Activated CD8-positive, alpha-beta memory T cell treated with anti-CD3 and anti-CD28 coated beads, Interleukin-2, amount 50 U/mL, for 48 hours (primary cell): Measurements from ENCODE around the gene ARSA.
"Not testable (repeated sequence)": the region's sequence is repeated elsewhere in the genome, so short reads cannot be mapped to it uniquely, and the experiment has no call there.

Experiments
- DNase-seq: peaks from one replicate; pipeline ENCODE4 v3.0.0-alpha.2; 2020

ARSA gene

DNA sequence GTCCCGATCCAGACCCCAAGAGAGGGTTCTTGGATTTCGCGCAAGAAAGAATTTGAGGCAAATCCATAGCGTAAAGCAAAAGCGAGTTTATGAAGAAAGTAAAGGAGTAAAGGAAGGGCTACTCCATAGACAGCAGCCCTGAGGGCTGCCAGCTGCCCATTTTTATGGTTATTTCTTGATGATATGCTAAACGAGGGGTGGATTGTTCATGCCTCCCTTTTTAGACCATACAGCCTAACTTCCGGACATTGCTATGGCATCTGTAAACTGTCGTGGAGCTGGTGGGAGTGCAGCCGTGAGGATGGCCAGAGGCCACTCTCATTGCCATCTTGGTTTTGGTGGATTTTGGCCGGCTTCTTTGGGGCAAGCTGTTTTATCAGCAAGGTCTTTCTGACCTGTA is 25.3 kb upstream of the ARSA start:
- DNase-seq, result no peak

DNA sequence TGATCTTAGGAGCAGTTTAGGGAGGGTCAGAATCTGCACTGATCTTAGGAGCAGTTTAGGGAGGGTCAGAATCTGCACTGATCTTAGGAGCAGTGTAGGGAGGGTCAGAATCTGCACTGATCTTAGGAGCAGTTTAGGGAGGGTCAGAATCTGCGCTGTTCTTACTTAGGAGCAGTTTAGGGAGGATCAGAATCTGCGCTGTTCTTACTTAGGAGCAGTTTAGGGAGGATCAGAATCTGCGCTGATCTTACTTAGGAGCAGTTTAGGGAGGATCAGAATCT is 15.8 kb upstream of the ARSA start:
- DNase-seq, result not testable (repeated sequence)

DNA sequence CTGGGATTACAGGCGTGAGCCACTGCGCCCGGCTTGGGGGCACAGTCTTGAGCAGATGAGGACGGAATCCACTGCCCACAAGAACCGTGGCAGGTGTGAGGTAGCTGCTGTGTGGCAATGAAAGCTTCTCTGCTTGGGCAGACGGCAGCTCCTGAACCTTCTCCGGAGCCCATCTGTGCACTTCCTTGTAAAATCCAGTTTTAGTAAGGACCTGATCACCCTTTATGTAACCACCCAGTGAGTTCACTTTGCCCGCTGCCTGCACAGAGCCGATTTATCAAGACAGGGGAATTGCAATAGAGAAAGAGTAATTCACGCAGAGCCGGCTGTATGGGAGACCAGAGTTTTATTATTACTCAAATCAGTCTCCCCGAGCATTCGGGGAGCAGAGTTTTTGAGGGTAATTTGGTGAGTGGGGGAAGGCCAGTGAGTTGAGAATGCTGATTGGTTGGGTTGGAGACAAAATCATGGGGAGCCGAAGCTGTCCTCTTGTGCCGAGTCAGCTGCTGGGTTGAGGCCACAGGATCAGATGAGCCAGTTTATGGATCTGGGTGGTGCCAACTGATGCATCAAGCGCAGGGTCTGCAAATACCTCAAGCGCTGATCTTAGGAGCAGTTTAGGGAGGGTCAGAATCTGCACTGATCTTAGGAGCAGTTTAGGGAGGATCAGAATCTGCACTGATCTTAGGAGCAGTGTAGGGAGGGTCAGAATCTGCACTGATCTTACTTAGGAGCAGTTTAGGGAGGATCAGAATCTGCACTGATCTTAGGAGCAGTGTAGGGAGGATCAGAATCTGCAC is 15.3 kb upstream of the ARSA start:
- DNase-seq, result not testable (repeated sequence)

DNA sequence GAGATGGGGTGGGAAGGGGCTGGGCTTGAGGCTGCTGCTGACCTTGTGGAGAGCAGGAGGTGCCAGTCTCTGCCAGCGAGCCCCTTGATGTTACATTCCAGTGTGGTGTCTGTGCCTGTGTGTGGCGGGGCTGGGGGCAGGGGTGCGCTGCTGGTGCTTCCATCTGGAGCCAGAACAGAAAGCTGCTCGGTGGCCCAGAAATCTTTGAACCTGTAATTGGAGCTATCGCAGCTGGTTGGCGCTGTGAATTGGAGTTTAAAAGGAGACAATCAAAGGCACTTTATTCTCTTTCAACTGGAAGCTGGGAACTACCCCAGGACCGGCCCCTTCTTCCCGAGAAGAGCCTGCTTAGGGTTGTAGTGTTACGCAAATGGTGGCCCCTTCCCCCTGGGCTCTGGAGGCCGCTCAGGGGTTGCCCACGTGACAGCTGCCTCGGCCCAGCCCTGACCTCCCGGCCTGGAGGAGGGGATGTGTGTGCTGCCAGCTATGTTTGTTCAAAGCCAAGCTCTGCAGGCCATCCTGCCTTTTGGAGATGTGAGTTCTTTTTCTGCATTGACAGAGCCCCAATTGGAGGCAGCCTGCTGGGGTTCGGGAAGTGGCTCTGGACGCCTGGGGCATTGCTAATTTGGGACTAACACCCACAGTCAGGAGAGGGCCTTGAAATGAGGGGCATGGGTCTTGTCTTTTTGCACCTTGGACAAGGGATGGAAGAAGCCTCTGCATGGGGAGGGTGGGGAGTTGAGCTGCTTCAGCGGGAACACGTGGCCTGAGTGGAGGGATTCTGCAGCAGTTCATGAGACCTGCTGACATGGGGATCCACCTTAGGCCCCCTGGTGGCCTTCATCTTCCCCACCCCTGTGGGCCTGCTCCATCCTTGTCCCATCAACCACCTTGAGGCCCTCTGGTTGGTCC is 14.0 kb upstream of the ARSA start:
- DNase-seq, result no peak

DNA sequence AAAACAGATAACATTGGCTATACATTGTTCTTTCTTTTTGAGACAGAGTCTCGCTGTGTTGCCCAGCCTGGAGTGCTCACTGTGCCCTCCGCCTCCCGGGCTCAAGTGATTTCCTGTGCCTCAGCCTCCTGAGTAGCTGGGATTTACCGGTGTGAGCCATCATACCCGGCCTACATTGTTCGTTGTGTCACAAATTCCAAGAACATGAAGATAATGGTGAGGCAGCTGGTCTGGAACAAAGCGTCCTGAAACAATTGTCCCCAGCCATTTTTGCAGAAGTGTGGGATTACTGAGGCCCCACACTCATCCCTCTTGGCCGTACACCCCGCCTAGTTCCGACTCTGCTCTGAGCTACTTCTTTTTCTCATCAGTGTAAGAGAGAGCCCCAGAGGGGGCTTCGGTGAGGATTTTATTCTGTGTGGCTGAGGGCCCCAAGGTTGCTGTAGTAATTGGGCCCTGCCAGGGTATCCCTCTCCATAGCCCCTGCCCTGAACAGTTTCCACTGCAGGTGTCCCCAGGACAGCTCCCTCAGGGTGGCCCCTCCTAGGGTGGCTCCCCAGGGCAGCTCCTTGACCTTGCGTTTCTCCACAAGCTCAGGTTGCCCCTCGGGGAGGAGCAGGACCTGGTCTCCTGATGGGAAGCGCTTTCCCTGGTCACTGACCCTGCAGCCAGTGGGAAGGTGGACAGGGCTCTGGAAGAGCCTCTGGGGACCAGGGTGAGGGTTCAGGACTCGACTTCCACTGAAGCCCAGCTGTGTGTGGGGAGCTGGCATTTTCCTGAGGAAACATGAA is 13.1 kb upstream of the ARSA start:
- DNase-seq, result no peak

DNA sequence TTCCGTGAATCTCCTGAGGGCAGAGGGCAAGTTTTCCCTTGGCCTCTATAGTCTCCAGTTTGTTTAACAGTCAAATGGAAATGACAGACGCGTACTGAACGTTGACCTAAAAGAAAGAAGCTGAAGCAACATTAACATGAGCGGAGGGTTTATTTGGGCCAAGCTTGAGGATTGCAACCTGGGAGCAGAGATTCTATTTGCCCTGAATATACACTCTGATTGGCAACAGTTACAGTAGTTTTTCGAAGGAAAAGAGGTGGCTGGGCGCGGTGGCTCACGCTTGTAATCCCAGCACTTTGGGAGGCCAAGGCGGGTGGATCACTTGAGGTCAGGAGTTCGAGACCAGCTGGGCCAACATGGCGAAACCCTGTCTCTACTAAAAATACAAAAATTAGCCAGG is 12.3 kb upstream of the ARSA start:
- DNase-seq, result not testable (repeated sequence)

DNA sequence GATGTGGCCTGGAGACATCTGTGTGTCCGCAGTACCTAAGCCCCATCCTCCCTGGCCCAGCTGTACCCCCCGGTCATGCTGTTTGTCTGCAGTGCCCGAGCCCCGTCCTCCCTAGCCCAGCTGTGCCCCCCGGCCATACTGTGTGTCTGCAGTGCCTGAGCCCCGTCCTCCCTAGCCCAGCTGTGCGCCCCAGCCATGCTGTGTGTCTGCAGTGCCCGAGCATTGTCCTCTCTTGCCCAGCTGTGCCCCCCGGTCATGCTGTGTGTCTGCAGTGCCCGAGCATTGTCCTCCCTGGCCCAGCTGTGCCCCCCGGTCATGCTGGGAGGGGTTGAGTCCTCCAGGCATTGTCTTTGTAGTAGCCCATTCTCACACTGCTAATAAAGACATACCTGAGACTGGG is 7.6 kb upstream of the ARSA start:
- no peak for DNase-seq

DNA sequence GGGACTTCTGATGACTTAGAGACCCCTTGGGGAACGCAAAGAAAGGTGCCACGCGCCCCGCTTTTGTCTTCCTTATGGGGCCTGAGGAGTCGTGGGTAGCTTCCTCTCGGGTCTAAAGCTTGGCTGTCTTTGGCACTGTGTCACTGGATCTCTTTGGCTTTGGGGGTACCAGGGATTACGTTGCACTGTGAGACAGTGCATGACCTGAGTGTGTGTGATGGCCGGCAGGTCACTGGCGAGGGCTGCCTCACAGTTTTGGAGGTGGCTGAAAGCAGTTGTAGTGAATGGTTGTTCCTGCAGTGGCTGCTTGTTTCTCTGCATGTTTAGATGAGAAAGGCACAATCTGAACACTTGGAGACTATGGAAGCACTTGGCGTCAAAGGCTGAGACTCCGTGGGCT is 5.8 kb upstream of the ARSA start:
- no peak for DNase-seq

DNA sequence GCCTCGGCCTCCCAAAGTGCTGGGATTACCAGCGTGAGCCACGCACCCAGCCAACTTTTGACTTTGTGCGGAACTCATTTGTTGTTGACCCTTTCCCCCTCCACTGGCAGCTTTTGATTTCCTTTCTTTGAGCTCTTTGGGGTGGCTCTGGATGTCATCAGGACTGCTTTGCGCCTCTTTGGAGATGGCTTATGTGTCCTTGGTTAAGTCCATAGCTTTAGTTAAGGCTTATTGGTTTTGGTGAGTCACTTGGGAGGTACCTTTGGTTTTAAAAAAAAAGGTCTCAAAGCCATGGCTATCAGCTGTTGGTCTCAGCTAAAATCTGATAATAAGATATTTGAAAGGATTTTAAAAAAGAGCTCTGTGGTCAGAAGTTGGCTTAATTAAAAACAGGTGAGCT is 5.1 kb upstream of the ARSA start:
- DNase-seq, result no peak

DNA sequence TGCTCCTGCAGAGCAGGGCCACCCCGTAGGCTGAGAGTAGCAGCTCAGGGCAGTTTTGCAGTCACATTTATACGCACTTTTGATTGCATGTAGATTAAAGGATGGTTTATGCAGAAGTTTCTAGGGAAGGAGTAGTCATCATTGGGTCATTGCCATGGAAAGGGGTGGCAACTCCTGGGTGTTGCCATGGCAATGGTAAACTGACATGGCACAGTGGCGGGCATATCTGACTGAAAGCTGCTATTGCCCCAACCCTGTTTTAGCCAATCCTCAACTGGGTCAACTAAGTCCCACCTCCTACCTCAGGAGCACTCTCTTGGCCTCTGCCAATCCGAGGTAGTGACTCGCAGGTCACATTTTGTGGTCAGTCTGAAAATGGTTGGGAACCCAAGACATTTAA is 2.4 kb upstream of the ARSA start:
- no peak for DNase-seq

DNA sequence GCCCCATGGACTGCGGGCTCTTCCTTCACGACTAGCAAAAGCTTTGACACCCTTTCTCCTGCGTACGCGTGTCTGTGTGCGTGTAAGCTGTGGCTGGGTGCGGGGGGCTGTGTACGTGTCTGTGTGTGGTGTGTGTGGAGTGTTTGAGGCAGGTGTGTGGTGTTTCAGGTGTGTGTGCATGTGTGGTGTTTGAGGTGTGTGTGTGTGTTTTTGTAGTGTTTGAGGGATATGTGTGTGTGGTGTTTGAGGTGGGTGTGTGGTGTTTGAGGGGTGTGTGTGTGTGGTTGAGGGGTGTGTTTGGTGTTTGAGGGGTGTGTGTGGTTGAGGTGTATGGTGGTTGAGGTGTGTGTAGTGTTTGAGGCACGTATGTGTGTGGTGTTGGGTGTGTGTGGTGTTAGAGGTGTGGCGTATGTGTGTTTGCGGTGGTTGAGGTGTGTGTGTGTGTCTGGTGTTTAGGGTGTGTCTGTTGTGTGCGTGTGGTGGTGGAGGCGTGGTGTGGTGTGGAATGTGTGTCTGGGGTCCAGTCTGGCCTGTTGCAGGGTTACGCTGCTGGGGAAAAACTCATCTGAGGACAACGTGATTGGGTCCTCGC is 687 bp upstream of the ARSA start:
- DNase-seq, result no peak

DNA sequence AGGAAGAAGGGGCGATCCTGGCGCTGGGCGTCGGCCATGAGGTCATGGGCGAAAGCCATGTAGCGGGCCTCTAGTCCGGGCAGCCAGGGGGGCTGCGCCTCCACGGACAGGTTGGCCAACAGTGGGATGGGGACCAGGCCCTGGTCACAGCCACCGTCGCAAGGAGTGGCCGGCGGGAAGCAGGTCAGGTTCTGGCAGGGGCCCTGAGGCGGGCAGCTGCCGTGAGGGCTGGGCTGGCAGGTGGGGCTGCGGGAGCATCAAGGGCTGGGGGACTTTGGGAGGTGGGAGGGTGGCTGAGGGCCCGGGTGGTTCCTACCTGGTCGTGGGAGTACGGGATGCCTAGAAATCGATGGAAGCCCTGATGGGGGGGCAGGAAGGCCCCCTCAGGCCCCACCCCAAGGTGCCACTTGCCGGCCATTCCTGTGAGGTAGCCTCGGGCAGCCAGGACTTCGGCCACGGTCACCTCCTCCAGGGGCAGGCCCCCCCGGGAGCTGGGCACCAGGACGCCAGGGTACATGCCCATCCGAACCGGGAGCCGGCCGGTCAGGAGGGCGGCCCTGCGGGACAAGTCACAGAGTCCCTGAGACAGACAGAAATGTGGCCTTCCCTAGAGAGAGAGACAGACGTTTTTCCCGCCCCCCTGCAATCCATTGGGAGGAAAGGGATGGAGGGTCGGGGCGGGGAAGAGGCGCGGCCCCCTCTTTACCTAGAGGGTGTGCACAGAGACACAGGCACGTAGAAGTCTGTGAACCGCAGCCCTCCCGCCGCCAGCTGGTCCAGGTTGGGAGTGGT is 906 bp downstream of the ARSA start:
- DNase-seq, result no peak

DNA sequence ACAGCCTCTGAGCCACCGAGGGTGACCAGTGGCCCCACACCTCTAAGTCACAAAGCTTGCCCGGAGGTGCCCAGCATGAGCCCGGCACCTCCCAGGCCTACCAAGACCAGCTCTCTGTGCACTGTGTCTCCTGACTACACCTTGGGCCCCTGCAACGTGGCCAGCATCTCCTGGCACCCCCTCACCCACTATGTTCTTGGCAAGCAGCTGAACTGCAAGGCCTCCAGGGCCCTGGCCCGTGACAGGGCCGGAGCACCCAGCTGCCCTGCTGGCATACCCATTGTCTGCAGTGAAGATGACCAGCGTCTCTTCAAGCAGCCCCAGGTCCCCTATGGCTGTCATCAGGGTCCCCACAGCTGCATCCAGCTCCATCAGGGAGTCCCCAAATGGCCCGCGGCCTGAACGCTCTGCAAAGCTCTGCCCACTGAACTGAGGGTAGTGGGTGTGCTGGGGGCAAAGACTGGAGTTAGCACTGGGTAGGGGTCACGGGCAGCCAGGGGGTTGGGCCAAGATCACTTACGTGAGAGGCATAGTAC is 1.6 kb downstream of the ARSA start:
- DNase-seq, result no peak

DNA sequence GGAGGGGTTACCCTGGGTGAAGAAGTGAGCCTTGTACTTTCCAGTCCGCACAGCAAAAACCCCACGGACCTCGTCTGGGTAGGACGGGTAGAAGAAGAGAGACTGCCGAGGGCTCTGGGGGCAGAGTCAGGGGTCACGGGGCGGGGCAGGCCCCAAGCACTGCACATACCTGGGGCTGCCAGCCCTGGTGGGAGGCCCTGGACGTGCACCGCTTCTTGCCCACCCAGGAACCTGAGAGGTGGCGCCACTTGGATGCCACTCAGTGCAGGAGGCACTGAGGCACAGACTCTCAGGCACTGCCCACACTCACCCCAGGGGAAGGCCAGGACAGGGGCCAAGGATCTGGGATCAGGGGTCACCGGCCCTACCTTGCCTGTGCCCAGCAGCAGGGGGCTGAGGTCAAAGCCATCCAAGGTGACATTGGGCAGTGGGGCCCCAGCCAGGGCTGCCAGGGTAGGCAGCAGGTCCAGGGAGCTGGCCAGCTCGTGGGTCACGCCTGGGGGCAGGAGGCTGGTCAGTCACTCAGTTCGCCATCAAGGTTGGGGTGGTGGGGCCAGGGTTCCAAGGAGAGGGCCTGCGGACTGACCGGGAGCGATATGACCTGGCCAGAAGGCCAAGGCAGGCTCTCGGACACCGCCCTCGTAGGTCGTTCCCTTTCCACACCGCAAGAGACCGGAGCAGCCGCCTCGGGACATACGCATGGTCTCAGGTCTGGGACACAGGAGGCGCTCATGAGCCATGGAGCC is 2.2 kb downstream of the ARSA start:
- no peak for DNase-seq

DNA sequence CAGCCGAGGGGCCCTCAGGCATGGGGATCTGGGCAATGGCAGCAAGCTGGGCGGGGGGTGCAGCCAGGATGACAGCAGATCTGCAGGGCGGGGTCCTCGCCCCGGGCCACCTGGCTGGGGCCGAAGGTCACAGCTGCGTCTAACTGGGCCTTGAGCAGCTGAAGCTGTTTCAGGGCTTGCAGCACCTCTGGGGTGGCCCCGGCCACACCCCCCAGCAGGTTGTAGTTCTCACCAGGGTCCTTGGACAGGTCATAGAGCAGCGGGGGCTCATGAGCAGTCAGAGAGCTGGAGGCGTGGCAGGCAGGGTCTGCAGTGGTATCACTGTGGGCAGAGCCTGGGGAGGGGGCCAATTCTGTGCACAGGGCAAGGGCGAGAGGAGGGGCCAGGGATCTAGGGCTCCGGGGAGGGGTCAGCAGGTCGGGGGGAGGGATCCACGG is 2.8 kb downstream of the ARSA start:
- DNase-seq, result no peak

DNA sequence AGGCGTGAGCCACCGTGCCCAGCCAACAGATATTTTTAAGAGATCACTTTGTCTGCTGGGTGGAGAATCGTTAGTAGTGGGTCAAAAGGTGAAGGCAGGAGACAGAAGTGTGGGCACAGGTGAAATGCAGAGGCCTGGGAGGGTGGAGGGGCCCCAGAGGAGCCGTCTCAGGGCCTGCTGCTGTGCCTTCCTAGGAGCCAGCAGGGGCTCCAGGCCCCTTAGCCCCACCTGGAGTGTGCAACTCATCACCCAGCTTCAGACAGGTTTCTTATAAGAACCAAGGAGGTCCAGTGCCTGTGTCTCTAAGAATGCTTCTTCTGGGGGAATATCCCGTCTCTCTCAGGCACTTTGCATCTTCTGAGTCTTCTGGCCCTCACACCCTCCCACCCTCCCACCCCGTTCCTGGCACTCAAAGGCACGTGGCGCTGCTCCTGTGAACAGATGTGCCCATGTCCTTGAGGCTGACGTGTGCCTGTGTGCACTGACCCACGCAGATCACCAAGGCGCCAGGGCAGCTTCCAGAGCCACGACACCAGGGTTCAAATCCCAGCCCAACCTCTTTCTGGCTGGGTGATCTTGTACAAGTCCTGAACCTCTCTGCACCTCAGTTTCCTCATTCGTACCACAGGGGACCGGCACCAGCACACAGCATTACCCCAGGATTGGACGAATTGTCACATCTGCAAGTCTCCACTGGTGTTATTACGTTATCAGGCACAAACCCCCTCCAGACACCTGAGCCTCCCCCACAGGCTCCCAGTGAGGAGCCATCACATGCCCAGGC is 3.4 kb downstream of the ARSA start:
- no peak for DNase-seq

DNA sequence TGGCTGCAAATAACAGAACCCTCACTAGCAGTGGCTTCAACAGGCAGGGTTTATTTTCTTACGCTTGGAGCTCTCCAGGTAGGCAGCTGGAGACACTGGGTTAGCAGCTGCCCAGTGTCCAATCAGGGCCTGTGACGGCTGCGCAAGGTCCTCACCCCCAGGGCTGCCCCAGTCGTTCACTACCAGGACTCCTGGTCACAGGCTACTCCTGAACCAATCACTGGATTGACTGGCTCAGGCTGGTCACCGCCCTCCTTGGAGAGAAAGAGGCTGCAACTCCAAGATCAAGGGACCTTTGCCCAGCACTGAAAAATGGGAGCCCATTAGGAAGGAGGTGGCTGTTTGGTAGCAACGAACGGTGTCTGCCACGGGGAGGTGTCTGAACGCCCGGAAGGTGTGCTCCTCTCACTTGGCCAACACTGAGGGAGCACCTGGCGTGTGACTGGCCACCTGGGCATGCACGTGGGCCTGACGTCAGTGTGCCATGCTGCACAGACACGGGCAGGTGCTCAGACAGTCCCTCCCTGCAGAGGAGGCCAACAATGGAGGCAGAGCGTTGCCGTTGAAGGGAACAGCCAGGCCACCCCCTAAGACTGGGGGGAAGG is 5.1 kb downstream of the ARSA start:
- no peak for DNase-seq

DNA sequence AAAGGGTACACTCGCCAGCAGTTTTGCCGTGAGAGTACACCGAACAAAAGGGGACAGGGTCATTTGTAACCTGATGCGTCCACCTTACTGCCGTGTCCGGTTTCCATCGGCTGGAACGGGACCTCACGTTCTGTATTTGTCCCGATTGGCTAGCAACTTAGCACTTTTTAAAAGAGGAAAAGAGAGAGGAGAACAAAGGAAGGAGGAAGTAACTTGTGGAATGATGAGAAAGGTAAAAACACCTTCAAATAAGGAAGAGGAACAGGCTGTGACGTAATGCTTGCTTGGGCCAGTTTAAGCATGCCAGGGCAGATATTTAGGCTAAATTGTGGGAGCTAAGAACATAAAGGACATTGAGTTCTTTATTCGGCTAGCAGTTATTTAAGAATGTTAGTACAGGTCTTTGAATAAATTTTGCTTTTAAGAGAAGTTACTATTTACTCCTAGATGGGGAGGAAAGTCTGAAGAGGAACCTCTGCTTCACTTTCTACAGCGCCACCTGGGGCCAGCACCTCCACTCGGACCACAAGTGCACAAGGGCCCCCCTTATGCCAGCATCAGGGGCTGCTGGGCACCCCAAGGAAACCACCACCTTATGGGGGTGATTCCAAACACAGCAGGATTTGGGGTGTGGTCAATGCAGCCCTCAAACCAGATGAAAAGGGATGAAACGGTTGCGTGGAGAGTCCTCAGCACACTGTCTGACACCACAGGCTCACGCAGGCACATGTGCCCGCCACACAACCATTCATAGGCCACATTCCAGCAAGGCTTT is 5.8 kb downstream of the ARSA start:
- no peak for DNase-seq

DNA sequence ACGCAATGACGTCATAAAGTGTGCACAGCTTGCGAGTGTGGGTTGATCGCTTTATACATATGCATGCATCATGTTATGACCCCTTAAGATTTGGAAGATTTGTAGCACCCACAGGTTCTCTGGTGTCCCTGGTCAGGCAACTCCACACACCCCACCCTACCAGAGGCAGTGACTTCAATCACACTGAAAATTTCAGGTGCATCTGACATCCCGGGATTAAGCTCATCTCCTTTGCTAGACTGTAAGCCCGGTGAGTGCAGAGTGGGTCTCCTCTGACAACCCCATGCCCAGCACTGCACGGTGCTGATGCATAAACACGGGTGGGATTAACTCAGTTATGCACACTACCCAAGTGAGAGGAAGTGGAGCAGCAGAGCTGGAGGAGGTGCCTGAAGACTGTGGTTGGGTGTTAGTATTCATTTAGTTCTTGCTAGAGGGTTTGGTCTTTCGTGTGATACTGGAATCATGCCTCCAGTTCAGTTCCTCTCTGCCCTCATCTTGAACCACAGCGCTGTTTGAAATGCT is 6.5 kb downstream of the ARSA start:
- DNase-seq, result peak; percentile 78
